GM23338 (cell line): ENCODE results near the gene ZNF277. TPM values are rescaled to one million over a fixed set of nuclear protein-coding genes. Genes with fewer than 3 reads are reported as not detected.

Source experiments
- ATAC-seq: fragments of 200-7000 bp; cut with Tn5 transposase; 3 replicates; pipeline ENCODE4 v1.9.1; 2020
- DNase-seq: peaks from one replicate; pipeline ENCODE4 v3.0.0-alpha.2; 2015; ENCODE audit warnings: low spot score
- H2AFZ ChIP-seq: fragments of 200-600 bp; sonication (generic); 2 replicates; pipeline ENCODE4 v1.8.0; 2016; ENCODE audit warnings: antibody characterized with exemption, mild to moderate bottlenecking, moderate library complexity
- H3F3A ChIP-seq: fragments of 200-600 bp; sonication (generic); replicated peaks from 2 replicates; pipeline ENCODE4 v1.8.0; 2017; ENCODE audit warnings: antibody characterized with exemption, mixed run types, low read depth
- H3K27ac ChIP-seq: fragments of 200-600 bp; sonication (generic); 2 replicates; pipeline ENCODE4 v1.6.1; 2016; ENCODE audit warnings: low read depth
- H3K27me3 ChIP-seq: fragments of 200-600 bp; sonication (generic); 2 replicates; pipeline ENCODE4 v1.8.0; 2016; ENCODE audit warnings: mild to moderate bottlenecking, mixed run types, moderate library complexity; ENCODE audit not compliant: insufficient read depth
- H3K36me3 ChIP-seq: fragments of 200-600 bp; sonication (generic); 2 replicates; pipeline ENCODE4 v1.8.0; 2016; ENCODE audit warnings: mild to moderate bottlenecking; ENCODE audit not compliant: insufficient read depth
- H3K4me1 ChIP-seq: fragments of 200-600 bp; sonication (generic); 2 replicates; pipeline ENCODE4 v1.8.0; 2016; ENCODE audit warnings: mild to moderate bottlenecking, moderate library complexity; ENCODE audit not compliant: insufficient read depth
- H3K4me2 ChIP-seq: fragments of 200-600 bp; sonication (generic); 2 replicates; pipeline ENCODE4 v1.7.1; 2017; ENCODE audit warnings: mixed run types
- H3K4me3 ChIP-seq: fragments of 200-600 bp; sonication (generic); 2 replicates; pipeline ENCODE4 v1.6.1; 2016; ENCODE audit warnings: mixed run types
- H3K79me2 ChIP-seq: fragments of 200-600 bp; sonication (generic); replicated peaks from 2 replicates; pipeline ENCODE4 v1.8.0; 2017; ENCODE audit warnings: mild to moderate bottlenecking; ENCODE audit not compliant: insufficient read depth
- H3K9me2 ChIP-seq: fragments of 200-600 bp; sonication (generic); 2 replicates; pipeline ENCODE4 v1.8.0; 2017; ENCODE audit not compliant: insufficient read depth
- H4K20me1 ChIP-seq: fragments of 200-600 bp; sonication (generic); replicated peaks from 2 replicates; pipeline ENCODE4 v1.8.0; 2017; ENCODE audit warnings: mild to moderate bottlenecking; ENCODE audit not compliant: insufficient read depth
- H3K27ac Mint-ChIP-seq: 2 replicates; pipeline ENCODE4 v1.8.0; 2020; ENCODE audit warnings: inconsistent platforms, mild to moderate bottlenecking, moderate library complexity, mixed read lengths
- H3K27me3 Mint-ChIP-seq: 3 replicates; pipeline ENCODE4 v1.8.0; 2022; ENCODE audit warnings: low read depth, mild to moderate bottlenecking, moderate library complexity, mixed read lengths, inconsistent platforms; ENCODE audit not compliant: insufficient read depth, poor library complexity
- H3K36me3 Mint-ChIP-seq: 3 replicates; pipeline ENCODE4 v1.8.0; 2021; ENCODE audit warnings: low read depth, mild to moderate bottlenecking, inconsistent platforms, moderate library complexity, mixed read lengths
- H3K4me1 Mint-ChIP-seq: 3 replicates; pipeline ENCODE4 v1.8.0; 2020; ENCODE audit warnings: mild to moderate bottlenecking, inconsistent platforms, mixed read lengths
- H3K4me3 Mint-ChIP-seq: 3 replicates; pipeline ENCODE4 v1.8.0; 2021; ENCODE audit warnings: moderate library complexity, mild to moderate bottlenecking, inconsistent platforms, mixed read lengths
- H3K9me3 Mint-ChIP-seq: 3 replicates; pipeline ENCODE4 v1.8.0; 2020; ENCODE audit warnings: moderate library complexity, mild to moderate bottlenecking, inconsistent platforms, mixed read lengths
- ETS1 ChIP-seq: IDR thresholded peaks from 2 replicates; pipeline ENCODE4 v1.6.1; 2016; ENCODE audit warnings: antibody characterized with exemption
- EZH2phosphoT487 ChIP-seq: fragments of 200-600 bp; sonication (generic); IDR thresholded peaks from one replicate; pipeline ENCODE4 v1.8.1; 2018; ENCODE audit warnings: antibody characterized with exemption; ENCODE audit not compliant: unreplicated experiment
- JUNB ChIP-seq: IDR thresholded peaks from one replicate; pipeline ENCODE4 v1.6.1; 2016; ENCODE audit warnings: antibody characterized with exemption; ENCODE audit not compliant: unreplicated experiment
- NANOG ChIP-seq: IDR thresholded peaks from 2 replicates; pipeline ENCODE4 v1.6.1; 2016; ENCODE audit warnings: antibody characterized with exemption, borderline replicate concordance
- REST ChIP-seq: IDR thresholded peaks from one replicate; pipeline ENCODE4 v1.6.1; 2018; ENCODE audit warnings: antibody characterized with exemption; ENCODE audit not compliant: unreplicated experiment
- STAT1 ChIP-seq: IDR thresholded peaks from one replicate; pipeline ENCODE4 v1.6.1; 2016; ENCODE audit warnings: antibody characterized with exemption; ENCODE audit not compliant: unreplicated experiment
- ZNF331 ChIP-seq: fragments of 250-450 bp; sonication (Bioruptor Pico); IDR thresholded peaks from 2 replicates; pipeline ENCODE4 v1.5.0; 2020; ENCODE audit warnings: low read depth, mild to moderate bottlenecking, moderate library complexity
- polyA plus RNA-seq: library from polyadenylated mRNA; unstranded; fragments of >200 nt; fragmentation: Nextera tagmentation; extraction: Ambion mirVana; gene quantifications from 2 replicates; pipeline ENCODE4 v1.2.1, GENCODE V29; 2016
- total RNA-seq: library from RNA; depleted of rRNA; stranded (reverse); fragments of >200 nt; shearing (Covaris generic); gene quantifications from 2 replicates; pipeline ENCODE4 v1.2.3, GENCODE V29; 2014
- TF ChIP-seq, protein P1 (sequence below): fragments of 250-450 bp; sonication (Bioruptor Pico); IDR thresholded peaks from 2 replicates; pipeline ENCODE4 v1.5.0; 2020; ENCODE audit warnings: mild to moderate bottlenecking, moderate library complexity

Gene ZNF277
- total and polyA plus RNA-seq, 2 experiments from 2014 or later = 25.4 to 28.9 TPM

DNA sequence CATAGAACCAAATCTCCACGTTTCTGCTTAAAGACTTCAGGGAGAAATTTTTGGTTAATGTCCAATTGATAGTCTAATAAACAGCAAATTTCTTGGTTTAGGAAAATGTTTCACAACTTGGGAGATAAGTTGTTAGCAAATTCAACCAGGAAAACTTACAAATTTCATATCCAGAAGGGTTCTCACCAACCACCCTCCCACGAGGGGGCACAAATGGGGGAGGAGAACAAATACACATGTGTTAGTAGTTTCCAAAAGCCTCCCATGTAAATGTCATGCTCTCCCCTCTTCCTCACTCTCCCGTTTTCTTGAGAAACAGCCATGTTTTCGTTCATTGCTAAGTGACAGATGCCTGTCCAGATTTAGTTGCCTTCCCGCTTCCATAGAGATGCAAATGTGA, 10.8 kb upstream of the ZNF277 start:
- no peak for ATAC-seq
- no peak overlapping the region for H3K4me3 Mint-ChIP-seq

GRCh38 chr7:112197322-112197721, 9.2 kb upstream of the ZNF277 start:
- Mint-ChIP-seq H3K27me3 (peaks cover 3% of the 10 kb centered on the region), H3K36me3 (no peaks in the 10 kb centered on the region; the same call in 2 of the 3 replicates), H3K9me3 (no peaks in the 10 kb centered on the region; the same call in 2 of the 3 replicates), H3K4me1 (peaks cover 29% of the 10 kb centered on the region), H3K27ac (no peak overlapping the region), H3K4me3 (no peak overlapping the region)
- no peak overlapping the region for H3K4me3 ChIP-seq
- DNase-seq (no peak), ATAC-seq (no peak)
- H3K27me3 ChIP-seq = no peaks in the 10 kb centered on the region
- no peaks in the 10 kb centered on the region for H3K9me2 ChIP-seq
- peaks cover 7% of the 10 kb centered on the region; the same call in 1 of the 2 replicates for H4K20me1 ChIP-seq
- H3K4me1 ChIP-seq = peaks cover 13% of the 10 kb centered on the region; the same call in 1 of the 2 replicates
- no peak overlapping the region for H2AFZ ChIP-seq
- no peaks in the 10 kb centered on the region for H3K36me3 ChIP-seq
- H3K79me2 ChIP-seq = peaks cover 99% of the 10 kb centered on the region
- H3F3A ChIP-seq = no peaks in the 10 kb centered on the region
- H3K27ac ChIP-seq = no peak overlapping the region
- H3K4me2 ChIP-seq = no peak overlapping the region
- TF ChIP-seq, protein P1, sequence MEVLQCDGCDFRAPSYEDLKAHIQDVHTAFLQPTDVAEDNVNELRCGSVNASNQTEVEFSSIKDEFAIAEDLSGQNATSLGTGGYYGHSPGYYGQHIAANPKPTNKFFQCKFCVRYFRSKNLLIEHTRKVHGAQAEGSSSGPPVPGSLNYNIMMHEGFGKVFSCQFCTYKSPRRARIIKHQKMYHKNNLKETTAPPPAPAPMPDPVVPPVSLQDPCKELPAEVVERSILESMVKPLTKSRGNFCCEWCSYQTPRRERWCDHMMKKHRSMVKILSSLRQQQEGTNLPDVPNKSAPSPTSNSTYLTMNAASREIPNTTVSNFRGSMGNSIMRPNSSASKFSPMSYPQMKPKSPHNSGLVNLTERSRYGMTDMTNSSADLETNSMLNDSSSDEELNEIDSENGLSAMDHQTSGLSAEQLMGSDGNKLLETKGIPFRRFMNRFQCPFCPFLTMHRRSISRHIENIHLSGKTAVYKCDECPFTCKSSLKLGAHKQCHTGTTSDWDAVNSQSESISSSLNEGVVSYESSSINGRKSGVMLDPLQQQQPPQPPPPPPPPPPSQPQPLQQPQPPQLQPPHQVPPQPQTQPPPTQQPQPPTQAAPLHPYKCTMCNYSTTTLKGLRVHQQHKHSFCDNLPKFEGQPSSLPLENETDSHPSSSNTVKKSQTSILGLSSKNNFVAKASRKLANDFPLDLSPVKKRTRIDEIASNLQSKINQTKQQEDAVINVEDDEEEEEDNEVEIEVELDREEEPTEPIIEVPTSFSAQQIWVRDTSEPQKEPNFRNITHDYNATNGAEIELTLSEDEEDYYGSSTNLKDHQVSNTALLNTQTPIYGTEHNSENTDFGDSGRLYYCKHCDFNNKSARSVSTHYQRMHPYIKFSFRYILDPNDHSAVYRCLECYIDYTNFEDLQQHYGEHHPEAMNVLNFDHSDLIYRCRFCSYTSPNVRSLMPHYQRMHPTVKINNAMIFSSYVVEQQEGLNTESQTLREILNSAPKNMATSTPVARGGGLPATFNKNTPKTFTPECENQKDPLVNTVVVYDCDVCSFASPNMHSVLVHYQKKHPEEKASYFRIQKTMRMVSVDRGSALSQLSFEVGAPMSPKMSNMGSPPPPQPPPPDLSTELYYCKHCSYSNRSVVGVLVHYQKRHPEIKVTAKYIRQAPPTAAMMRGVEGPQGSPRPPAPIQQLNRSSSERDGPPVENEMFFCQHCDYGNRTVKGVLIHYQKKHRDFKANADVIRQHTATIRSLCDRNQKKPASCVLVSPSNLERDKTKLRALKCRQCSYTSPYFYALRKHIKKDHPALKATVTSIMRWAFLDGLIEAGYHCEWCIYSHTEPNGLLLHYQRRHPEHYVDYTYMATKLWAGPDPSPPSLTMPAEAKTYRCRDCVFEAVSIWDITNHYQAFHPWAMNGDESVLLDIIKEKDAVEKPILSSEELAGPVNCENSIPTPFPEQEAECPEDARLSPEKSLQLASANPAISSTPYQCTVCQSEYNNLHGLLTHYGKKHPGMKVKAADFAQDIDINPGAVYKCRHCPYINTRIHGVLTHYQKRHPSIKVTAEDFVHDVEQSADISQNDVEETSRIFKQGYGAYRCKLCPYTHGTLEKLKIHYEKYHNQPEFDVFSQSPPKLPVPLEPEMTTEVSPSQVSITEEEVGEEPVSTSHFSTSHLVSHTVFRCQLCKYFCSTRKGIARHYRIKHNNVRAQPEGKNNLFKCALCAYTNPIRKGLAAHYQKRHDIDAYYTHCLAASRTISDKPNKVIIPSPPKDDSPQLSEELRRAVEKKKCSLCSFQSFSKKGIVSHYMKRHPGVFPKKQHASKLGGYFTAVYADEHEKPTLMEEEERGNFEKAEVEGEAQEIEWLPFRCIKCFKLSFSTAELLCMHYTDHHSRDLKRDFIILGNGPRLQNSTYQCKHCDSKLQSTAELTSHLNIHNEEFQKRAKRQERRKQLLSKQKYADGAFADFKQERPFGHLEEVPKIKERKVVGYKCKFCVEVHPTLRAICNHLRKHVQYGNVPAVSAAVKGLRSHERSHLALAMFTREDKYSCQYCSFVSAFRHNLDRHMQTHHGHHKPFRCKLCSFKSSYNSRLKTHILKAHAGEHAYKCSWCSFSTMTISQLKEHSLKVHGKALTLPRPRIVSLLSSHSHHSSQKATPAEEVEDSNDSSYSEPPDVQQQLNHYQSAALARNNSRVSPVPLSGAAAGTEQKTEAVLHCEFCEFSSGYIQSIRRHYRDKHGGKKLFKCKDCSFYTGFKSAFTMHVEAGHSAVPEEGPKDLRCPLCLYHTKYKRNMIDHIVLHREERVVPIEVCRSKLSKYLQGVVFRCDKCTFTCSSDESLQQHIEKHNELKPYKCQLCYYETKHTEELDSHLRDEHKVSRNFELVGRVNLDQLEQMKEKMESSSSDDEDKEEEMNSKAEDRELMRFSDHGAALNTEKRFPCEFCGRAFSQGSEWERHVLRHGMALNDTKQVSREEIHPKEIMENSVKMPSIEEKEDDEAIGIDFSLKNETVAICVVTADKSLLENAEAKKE (CRISPR knock-in tag) = no peak

More for the DNA sequence above, 10.8 kb upstream of the ZNF277 start:
- Histone ChIP-seq H3K4me1 (peaks cover 13% of the 10 kb centered on the region; the same call in 1 of the 2 replicates), H3K36me3 (no peaks in the 10 kb centered on the region), H4K20me1 (peaks cover 6% of the 10 kb centered on the region; the same call in 1 of the 2 replicates), H3K27me3 (no peaks in the 10 kb centered on the region), H3K4me2 (no peak overlapping the region), H3F3A (no peaks in the 10 kb centered on the region), H3K9me2 (no peaks in the 10 kb centered on the region), H3K27ac (no peak overlapping the region), H2AFZ (no peak overlapping the region), H3K4me3 (no peak overlapping the region), H3K79me2 (peaks cover 97% of the 10 kb centered on the region)
- Mint-ChIP-seq H3K9me3 (no peaks in the 10 kb centered on the region), H3K27me3 (peaks cover 3% of the 10 kb centered on the region), H3K36me3 (no peaks in the 10 kb centered on the region; the same call in 2 of the 3 replicates), H3K4me1 (peaks cover 36% of the 10 kb centered on the region), H3K27ac (no peak overlapping the region)
- TF ChIP-seq NANOG (no peak), EZH2phosphoT487 (no peak), ZNF331 (CRISPR knock-in tag) (no peak), JUNB (no peak), ETS1 (no peak), STAT1 (no peak), REST (no peak)
- DNase-seq = no peak
